Daoy (cell line): ENCODE measurements around the gene RAB30. TPM values are rescaled to one million over a fixed set of nuclear protein-coding genes. Genes with fewer than 3 reads are reported as not detected.

Experiments used
- DNase-seq: peaks from one replicate; pipeline ENCODE4 v3.0.0-alpha.2; 2015; ENCODE audit warnings: low read depth
- total RNA-seq: library from RNA; depleted of rRNA; stranded (reverse); fragments of >200 nt; shearing (Covaris generic); gene quantifications from 2 replicates; pipeline ENCODE4 v1.2.3, GENCODE V29; 2014

Gene RAB30
- total RNA-seq, 1 experiment from 2014 or later, result 11.9 TPM

GRCh38 chr11:83039566-83039965, 32.1 kb downstream of the RAB30 start:
- no peak for DNase-seq

- peak; percentile 23 for DNase-seq
Observed at GRCh38 chr11:83037877-83038276, 33.8 kb downstream of the RAB30 start.

- no peak for DNase-seq
Observed at GRCh38 chr11:83036701-83037100, 35.0 kb downstream of the RAB30 start.

GRCh38 chr11:83035070-83035854, 36.4 kb downstream of the RAB30 start:
- no peak for DNase-seq

DNA sequence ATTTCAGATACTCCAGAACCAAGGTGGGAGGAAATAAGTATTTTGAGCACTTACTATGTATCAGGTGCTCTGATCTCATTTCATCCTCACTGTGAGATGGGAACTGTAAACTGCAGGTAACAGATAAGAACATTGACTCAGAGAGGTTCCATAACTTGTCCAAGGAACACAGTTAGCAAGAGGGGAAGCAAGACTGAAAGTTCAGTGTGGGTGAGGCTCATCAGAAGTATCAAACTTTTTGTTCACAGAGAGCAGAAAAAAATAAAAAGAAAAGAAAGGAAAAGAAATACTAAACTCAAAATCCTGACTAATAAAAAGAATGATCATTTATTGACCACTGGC, 37.1 kb downstream of the RAB30 start:
- no peak for DNase-seq

- DNase-seq, result peak; percentile 69
Observed at GRCh38 chr11:83033972-83034672, 37.6 kb downstream of the RAB30 start.

DNA sequence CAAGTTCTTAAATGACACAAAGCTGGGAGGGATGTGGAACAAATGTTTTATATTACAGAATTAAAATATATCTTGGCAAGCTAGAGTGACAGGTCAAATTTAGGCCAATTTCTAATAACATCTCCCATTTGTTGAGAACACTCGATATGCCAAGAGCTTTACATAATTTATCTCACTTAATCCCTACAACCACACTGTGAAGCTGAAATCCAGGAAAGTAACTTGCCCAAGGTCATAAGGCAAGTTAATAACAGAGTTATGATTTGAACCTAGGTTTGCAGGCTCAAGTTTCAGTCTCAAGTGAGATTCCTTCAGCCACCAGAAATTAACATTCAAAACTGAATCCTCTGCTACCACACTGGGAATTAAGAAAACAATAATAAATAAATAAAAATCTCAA, 38.3 kb downstream of the RAB30 start:
- no peak for DNase-seq

- no peak for DNase-seq
Observed at GRCh38 chr11:83031127-83031526, 40.6 kb downstream of the RAB30 start.

DNA sequence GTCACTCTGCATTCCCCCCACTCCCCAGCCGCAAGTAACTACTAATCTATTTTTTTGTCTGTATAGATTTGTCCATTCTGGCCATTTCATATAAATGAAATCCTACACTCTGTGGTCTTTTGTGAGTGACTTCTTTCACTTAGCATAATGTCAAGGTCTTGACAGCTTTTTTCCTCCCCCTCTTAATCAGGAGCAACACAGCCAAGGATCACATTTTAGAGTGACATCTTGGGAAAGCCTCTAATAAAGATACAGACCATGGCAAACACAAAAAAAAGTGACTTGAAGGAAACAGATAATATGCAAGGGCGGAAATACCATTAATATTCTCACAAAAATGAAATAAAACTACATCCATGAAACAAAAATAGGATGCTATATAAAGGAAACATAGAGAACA, 43.9 kb downstream of the RAB30 start:
- DNase-seq, result no peak

GRCh38 chr11:83027289-83027688, 44.4 kb downstream of the RAB30 start:
- DNase-seq, result no peak

GRCh38 chr11:83026229-83026628, 45.5 kb downstream of the RAB30 start:
- DNase-seq, result no peak

GRCh38 chr11:83025267-83025704, 46.4 kb downstream of the RAB30 start:
- DNase-seq, result no peak

- no peak for DNase-seq
Observed at GRCh38 chr11:83024270-83024854, 47.3 kb downstream of the RAB30 start.

- no peak for DNase-seq
Observed at GRCh38 chr11:83023410-83023809, 48.3 kb downstream of the RAB30 start.

DNA sequence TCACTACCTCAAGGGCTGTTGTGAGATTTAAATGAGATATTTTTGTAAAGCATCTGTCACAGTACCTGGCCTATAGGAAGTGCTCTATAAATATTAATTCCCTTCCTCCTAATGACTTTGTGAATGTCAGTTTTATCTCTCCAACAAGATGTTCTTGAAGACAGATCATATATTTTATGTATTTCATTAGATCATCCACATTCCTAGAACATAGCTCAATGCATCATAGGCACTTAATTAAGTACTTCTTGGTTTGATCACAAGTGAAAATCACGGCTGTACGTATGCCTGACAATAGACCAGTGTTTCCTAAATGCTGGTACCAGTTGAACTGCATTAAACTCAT, 49.9 kb downstream of the RAB30 start:
- no peak for DNase-seq

- DNase-seq, result no peak
Observed at GRCh38 chr11:83020942-83021779, 50.5 kb downstream of the RAB30 start.

- DNase-seq, result no peak
Observed at GRCh38 chr11:83019888-83020579, 51.7 kb downstream of the RAB30 start.

GRCh38 chr11:83014951-83015350, 56.7 kb downstream of the RAB30 start:
- no peak for DNase-seq

- no peak for DNase-seq
Observed at GRCh38 chr11:83012168-83013067, 59.3 kb downstream of the RAB30 start.

- DNase-seq, result no peak
Observed at GRCh38 chr11:83011333-83012167, 60.1 kb downstream of the RAB30 start.
